ENCODE results near the gene FOXS1.

FOXS1 gene

DNA sequence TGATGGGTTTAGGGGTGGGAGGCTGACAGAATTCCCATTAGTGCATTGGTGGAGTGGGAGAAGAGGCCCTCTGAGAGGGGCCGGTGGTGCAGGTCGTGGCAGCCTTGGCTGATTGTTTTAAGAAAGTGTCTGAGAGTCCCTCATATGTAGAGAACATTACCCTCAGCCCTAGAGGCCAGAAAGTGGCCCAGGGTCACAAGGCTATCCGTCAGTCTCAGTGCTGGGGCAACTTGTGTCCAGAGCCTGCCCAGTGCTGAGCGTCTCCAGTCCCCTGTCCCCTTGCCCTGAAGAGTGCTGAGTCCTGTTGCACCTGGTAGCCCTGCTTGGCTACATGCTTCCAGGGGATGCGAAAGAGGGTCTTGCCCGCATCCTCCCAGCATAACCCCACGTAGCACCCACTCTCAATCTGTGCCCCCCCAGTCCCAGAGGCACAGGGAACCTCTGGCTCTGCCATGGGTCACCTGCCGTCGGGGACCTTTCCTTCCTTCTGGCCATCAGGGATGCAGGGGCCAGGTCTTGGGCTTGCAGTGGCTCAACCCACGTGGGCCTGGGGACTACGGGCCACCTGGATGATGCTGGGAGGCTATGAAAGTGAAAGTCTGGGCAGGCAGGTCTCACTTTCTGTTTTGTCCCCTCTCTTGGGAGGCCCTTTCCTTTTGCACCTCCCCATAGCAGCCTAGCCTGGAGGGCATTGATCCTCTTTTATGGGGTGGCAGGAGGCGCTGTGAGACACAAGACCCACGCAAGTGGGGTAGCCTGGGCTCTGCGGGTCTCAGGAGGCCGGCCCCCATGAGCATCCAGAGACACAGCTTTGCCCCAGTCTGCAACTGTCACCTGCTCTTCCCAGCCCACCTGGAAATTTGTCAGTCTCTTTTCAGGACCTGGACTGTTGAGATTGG is 12.7 kb upstream of the FOXS1 start:
- TF ChIP-seq, protein P1, sequence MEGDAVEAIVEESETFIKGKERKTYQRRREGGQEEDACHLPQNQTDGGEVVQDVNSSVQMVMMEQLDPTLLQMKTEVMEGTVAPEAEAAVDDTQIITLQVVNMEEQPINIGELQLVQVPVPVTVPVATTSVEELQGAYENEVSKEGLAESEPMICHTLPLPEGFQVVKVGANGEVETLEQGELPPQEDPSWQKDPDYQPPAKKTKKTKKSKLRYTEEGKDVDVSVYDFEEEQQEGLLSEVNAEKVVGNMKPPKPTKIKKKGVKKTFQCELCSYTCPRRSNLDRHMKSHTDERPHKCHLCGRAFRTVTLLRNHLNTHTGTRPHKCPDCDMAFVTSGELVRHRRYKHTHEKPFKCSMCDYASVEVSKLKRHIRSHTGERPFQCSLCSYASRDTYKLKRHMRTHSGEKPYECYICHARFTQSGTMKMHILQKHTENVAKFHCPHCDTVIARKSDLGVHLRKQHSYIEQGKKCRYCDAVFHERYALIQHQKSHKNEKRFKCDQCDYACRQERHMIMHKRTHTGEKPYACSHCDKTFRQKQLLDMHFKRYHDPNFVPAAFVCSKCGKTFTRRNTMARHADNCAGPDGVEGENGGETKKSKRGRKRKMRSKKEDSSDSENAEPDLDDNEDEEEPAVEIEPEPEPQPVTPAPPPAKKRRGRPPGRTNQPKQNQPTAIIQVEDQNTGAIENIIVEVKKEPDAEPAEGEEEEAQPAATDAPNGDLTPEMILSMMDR (conservative IDR thresholded peaks at IDR 0.05; ENCODE audit: low read depth) = no peak
- CTCF ChIA-PET = interaction anchor here (0.7 to 2.4 kb wide), 4 partner anchors 11 to 94 kb away, joined by 3 to 13 read pairs (median 5); partner anchors contain the start of gene PDRG1
- POLR2A ChIA-PET (ENCODE audit: low non-redundant PET) = no interaction called here
- H3K27ac ChIP-seq = no peak overlapping the region
- DNase-seq (ENCODE audit: low spot score) = no peak

DNA sequence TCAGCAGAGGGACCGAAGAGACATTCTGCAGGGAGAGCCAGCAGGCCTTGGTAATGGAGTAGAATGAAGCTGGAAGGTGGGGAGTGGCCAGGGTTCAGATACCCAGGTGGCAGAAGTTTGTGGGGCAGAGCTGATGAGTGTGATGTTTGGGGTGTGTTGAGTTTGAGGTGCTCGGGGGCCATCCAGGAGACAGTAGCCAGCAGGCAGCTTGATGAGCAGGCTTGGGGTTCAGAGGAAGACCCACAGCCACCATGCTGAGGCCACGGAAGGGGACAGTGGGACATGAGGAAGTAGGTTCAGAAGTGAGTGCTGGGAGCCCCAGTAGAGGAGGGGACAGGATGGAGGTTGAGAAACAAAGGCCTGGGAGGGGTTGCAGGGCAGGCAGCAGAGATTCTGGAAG is 11.1 kb upstream of the FOXS1 start:
- ChIA-PET POLR2A (ENCODE audit: low non-redundant PET) (no interaction called here), CTCF (interaction anchor here (0.6 to 2.7 kb wide), 6 partner anchors 10 to 175 kb away, joined by 3 to 31 read pairs (median 5); partner anchors contain the start of gene PDRG1)
- no peak overlapping the region for H3K27ac ChIP-seq
- no peak for DNase-seq (ENCODE audit: low spot score)
- TF ChIP-seq, protein P1 (conservative IDR thresholded peaks at IDR 0.05; ENCODE audit: low read depth) = no peak

DNA sequence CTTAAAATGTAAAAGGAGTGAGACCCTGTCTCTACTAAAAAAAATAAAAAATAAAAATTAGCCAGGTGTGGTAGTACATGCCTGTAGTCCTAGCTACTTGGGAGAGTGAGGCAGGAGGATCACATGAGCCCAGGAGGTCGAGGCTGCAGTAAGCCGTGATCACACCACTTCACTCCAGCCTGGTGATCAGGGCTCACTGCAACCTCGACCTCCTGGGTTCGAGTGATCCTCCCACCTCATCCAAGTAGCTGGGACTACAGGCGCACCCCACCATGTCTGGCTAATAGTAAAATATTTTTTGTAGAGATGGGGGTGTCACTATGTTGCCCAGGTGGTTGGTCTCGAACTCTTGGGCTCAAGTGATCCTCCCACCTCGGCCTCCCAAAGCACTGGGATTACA is 8.1 kb upstream of the FOXS1 start:
- TF ChIP-seq, protein P1 (conservative IDR thresholded peaks at IDR 0.05; ENCODE audit: low read depth) = no peak
- POLR2A ChIA-PET (ENCODE audit: low non-redundant PET) = no interaction called here
- H3K27ac ChIP-seq = no peak overlapping the region
- no peak for DNase-seq (ENCODE audit: low spot score)
- CTCF ChIA-PET = interaction anchor here (0.6 to 5.2 kb wide), 26 partner anchors 10 to 305 kb away, joined by 3 to 73 read pairs (median 4); partner anchors contain the start of gene PDRG1

DNA sequence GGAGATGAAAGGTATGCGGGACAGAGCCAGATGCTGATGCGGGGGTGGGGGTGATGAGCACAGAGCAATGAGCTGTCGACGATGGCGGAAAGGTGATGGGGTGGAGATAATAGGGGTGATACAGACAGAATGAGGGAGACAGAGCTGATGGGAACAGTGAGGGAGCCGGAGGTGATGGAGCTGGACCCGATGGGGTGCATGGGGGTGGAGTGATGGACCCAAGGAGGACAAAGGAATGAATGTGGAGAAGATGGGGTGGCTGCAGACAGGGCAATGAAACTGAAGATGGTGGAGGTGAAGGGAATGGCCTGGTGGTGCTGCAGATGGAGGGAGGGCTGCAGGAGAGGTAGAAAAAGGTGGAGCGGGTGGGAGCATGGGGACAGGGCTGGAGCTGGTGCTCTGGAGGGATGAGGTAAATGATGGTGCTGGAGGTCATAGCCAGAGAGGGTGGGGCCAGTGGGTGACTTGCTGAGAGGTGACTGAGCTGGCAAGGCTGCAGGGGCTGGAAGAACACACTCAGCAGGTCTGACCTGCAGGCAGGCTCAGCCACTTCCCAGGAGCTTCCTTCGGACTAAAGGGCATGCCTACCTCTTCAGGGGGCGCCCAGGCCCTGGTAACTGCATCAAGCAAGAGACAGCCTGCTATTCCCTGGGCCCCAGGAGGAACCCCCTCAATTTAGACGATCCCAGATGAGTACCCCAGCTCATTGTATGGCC is 6.0 kb upstream of the FOXS1 start:
- CTCF ChIA-PET = interaction anchor here (0.7 to 5.2 kb wide), 15 partner anchors 10 to 258 kb away, joined by 3 to 73 read pairs (median 4); partner anchors contain the start of genes PDRG1 and TM9SF4
- POLR2A ChIA-PET (ENCODE audit: low non-redundant PET) = interaction anchor here (1.3 kb wide), 1 partner anchor 101 kb away, joined by 4 read pairs; no protein-coding TSS in a partner anchor
- no peak overlapping the region for H3K27ac ChIP-seq
- TF ChIP-seq, protein P1 (conservative IDR thresholded peaks at IDR 0.05; ENCODE audit: low read depth) = no peak
- DNase-seq (ENCODE audit: low spot score) = no peak

DNA sequence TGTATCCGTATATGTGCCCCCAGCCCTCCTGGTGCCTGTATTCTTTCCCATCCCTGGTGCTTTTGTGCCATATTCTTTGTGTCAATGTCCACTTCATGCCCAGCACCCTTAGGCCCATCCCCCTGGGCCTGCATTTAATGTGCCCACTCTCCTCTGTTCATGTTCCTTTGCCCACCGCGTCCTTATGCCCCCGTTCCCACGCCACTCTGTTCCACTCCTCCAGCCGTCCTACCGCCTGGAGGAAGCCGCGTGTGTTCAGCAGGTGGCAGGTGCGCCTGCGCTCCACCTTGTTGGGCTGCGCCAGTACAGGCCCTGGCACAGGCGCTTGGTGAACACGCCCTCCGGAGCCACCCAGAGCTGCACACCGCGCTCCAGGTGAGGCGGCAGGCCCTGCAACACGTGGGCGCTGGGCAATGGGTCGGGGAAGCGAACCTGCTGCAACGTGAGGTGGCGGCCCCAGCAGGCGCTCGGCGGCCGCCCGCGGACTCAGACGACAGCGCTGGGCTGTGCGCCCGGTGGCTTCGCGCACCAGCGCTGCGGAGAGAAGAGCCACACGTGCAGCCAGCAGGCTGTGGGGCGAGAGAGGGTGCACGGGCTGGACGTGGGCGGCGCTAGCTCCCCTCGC is 4.0 kb upstream of the FOXS1 start:
- CTCF ChIA-PET = interaction anchor here (0.6 to 5.1 kb wide), 5 partner anchors 19 to 183 kb away, joined by 3 to 69 read pairs (median 6); no protein-coding TSS in a partner anchor
- no peak for DNase-seq (ENCODE audit: low spot score)

More for the DNA sequence above, 4.0 kb upstream of the FOXS1 start:
- no peak overlapping the region for H3K27ac ChIP-seq
- TF ChIP-seq, protein P1 (conservative IDR thresholded peaks at IDR 0.05; ENCODE audit: low read depth) = no peak
- POLR2A ChIA-PET (ENCODE audit: low non-redundant PET) = no interaction called here

Data from RWPE1 (cell line).